Astrocyte (in vitro differentiated cells and primary cell): ENCODE results near the gene PRDM2. TPM values are rescaled to one million over a fixed set of nuclear protein-coding genes. Genes with fewer than 3 reads are reported as not detected.

Experiments used
- DNase-seq: peaks from one replicate; pipeline ENCODE4 v3.0.0-alpha.2; 2010; ENCODE audit warnings: low read depth
- FAIRE-seq: peaks from 2 replicates; lab custom pipeline; 2011; peaks lifted over from hg19 to GRCh38; lab: Jason Lieb, UNC
- H2AFZ ChIP-seq: 2 replicates; pipeline ENCODE4 v1.6.0; 2012; ENCODE audit warnings: low read depth, low read length, inconsistent platforms
- H3K27ac ChIP-seq: 2 replicates; pipeline ENCODE4 v1.5.1; 2011; ENCODE audit warnings: low read depth, low read length, inconsistent platforms
- H3K27me3 ChIP-seq: 2 replicates; pipeline ENCODE4 v1.6.0; 2011; ENCODE audit warnings: low read length, inconsistent platforms; ENCODE audit not compliant: insufficient read depth
- H3K36me3 ChIP-seq: 2 replicates; pipeline ENCODE4 v1.5.1; 2011; ENCODE audit warnings: low read length, inconsistent platforms; ENCODE audit not compliant: insufficient read depth
- H3K4me1 ChIP-seq: 2 replicates; pipeline ENCODE4 v1.5.1; 2011; ENCODE audit warnings: low read length, inconsistent platforms; ENCODE audit not compliant: insufficient read depth
- H3K4me2 ChIP-seq: 2 replicates; pipeline ENCODE4 v1.6.0; 2012; ENCODE audit warnings: low read length, inconsistent platforms
- H3K4me3 ChIP-seq: 2 replicates; pipeline ENCODE4 v1.5.1; 2011; ENCODE audit warnings: low read depth, mild to moderate bottlenecking, low read length, inconsistent platforms; ENCODE audit not compliant: insufficient read depth
- H3K79me2 ChIP-seq: 2 replicates; pipeline ENCODE4 v1.6.0; 2012; ENCODE audit warnings: mild to moderate bottlenecking, low read length, inconsistent platforms; ENCODE audit not compliant: insufficient read depth
- H3K9ac ChIP-seq: 2 replicates; pipeline ENCODE4 v1.6.0; 2012; ENCODE audit warnings: mild to moderate bottlenecking, low read length, inconsistent platforms
- H3K9me3 ChIP-seq: 2 replicates; pipeline ENCODE4 v1.5.1; 2012; ENCODE audit warnings: low read depth, mild to moderate bottlenecking, low read length, inconsistent platforms; ENCODE audit not compliant: insufficient read depth
- H4K20me1 ChIP-seq: 2 replicates; pipeline ENCODE4 v1.6.0; 2012; ENCODE audit warnings: low read length, inconsistent platforms; ENCODE audit not compliant: insufficient read depth
- H3K27ac Mint-ChIP-seq: one replicate; pipeline ENCODE4 v1.8.0; 2021; ENCODE audit warnings: mild to moderate bottlenecking, mixed read lengths; ENCODE audit not compliant: unreplicated experiment
- H3K27me3 Mint-ChIP-seq: one replicate; pipeline ENCODE4 v1.8.0; 2021; ENCODE audit warnings: low read depth, mixed read lengths; ENCODE audit not compliant: unreplicated experiment
- H3K36me3 Mint-ChIP-seq: one replicate; pipeline ENCODE4 v1.8.0; 2021; ENCODE audit warnings: low read depth, mixed read lengths; ENCODE audit not compliant: unreplicated experiment
- H3K4me1 Mint-ChIP-seq: one replicate; pipeline ENCODE4 v1.8.0; 2021; ENCODE audit warnings: low read depth, mixed read lengths; ENCODE audit not compliant: unreplicated experiment
- H3K4me3 Mint-ChIP-seq: one replicate; pipeline ENCODE4 v1.8.0; 2021; ENCODE audit warnings: mild to moderate bottlenecking, moderate library complexity, mixed read lengths; ENCODE audit not compliant: unreplicated experiment
- H3K9me3 Mint-ChIP-seq: one replicate; pipeline ENCODE4 v1.8.0; 2021; ENCODE audit warnings: mild to moderate bottlenecking, mixed read lengths; ENCODE audit not compliant: unreplicated experiment
- CTCF ChIP-seq: IDR thresholded peaks from 2 replicates; pipeline ENCODE4 v1.5.1; 2011; ENCODE audit warnings: low read depth, mild to moderate bottlenecking, inconsistent platforms, low read length, moderate library complexity; ENCODE audit not compliant: insufficient read depth
- EZH2 ChIP-seq: IDR thresholded peaks from 2 replicates; pipeline ENCODE4 v1.6.1; 2012; ENCODE audit warnings: mild to moderate bottlenecking, low read length, inconsistent platforms; ENCODE audit not compliant: insufficient read depth
- total RNA-seq: library from RNA; stranded (reverse); gene quantifications from 2 replicates; pipeline ENCODE4 v1.2.1, GENCODE V29; 2021

The PRDM2 gene
- total RNA-seq, 1 donor from 2014 or later: 49.0 TPM

GRCh38 chr1:13806108-13806507, 106.1 kb downstream of the PRDM2 start:
- TF ChIP-seq EZH2: no peak
- TF ChIP-seq CTCF: no peak
- H3K36me3 ChIP-seq: no peaks in the 10 kb centered on the region
- no peak overlapping the region for H3K4me3 ChIP-seq
- Mint-ChIP-seq H3K36me3 (peaks cover 17% of the 10 kb centered on the region), H3K4me1 (peaks cover 10% of the 10 kb centered on the region), H3K9me3 (no peaks in the 10 kb centered on the region), H3K27me3 (no peaks in the 10 kb centered on the region), H3K4me3 (no peak overlapping the region), H3K27ac (no peak overlapping the region)
- H3K79me2 ChIP-seq: no peaks in the 10 kb centered on the region
- no peak overlapping the region for H2AFZ ChIP-seq
- H3K4me1 ChIP-seq: no peaks in the 10 kb centered on the region
- H3K9me3 ChIP-seq: no peaks in the 10 kb centered on the region
- DNase-seq (no peak), FAIRE-seq (no peak)
- no peak overlapping the region for H3K4me2 ChIP-seq
- no peaks in the 10 kb centered on the region for H3K27me3 ChIP-seq
- peaks cover 46% of the 10 kb centered on the region for H4K20me1 ChIP-seq
- H3K27ac ChIP-seq: no peak overlapping the region
- H3K9ac ChIP-seq: no peak overlapping the region

GRCh38 chr1:13807209-13807608, 107.2 kb downstream of the PRDM2 start:
- Histone ChIP-seq H3K4me1 (no peaks in the 10 kb centered on the region), H3K27ac (no peak overlapping the region), H3K79me2 (no peaks in the 10 kb centered on the region), H3K36me3 (no peaks in the 10 kb centered on the region), H3K9ac (no peak overlapping the region), H3K9me3 (no peaks in the 10 kb centered on the region), H3K27me3 (no peaks in the 10 kb centered on the region), H3K4me2 (no peak overlapping the region), H3K4me3 (no peak overlapping the region), H4K20me1 (peaks cover 35% of the 10 kb centered on the region), H2AFZ (no peak overlapping the region)
- Mint-ChIP-seq H3K27ac (no peak overlapping the region), H3K4me1 (peaks cover 10% of the 10 kb centered on the region), H3K27me3 (no peaks in the 10 kb centered on the region), H3K4me3 (no peak overlapping the region), H3K36me3 (peaks cover 17% of the 10 kb centered on the region), H3K9me3 (no peaks in the 10 kb centered on the region)
- no peak for TF ChIP-seq EZH2
- peak; percentile 29 for TF ChIP-seq CTCF
- DNase-seq (no peak), FAIRE-seq (no peak)

GRCh38 chr1:13808729-13809131, 108.7 kb downstream of the PRDM2 start:
- H4K20me1 ChIP-seq: peaks cover 24% of the 10 kb centered on the region
- no peaks in the 10 kb centered on the region for H3K9me3 ChIP-seq
- H3K27me3 Mint-ChIP-seq: no peaks in the 10 kb centered on the region
- H3K4me3 Mint-ChIP-seq: no peak overlapping the region
- peaks cover 10% of the 10 kb centered on the region for H3K4me1 Mint-ChIP-seq
- no peak overlapping the region for H3K4me2 ChIP-seq
- H3K4me1 ChIP-seq: no peaks in the 10 kb centered on the region
- H3K27me3 ChIP-seq: no peaks in the 10 kb centered on the region
- no peak overlapping the region for H3K9ac ChIP-seq
- no peak overlapping the region for H3K4me3 ChIP-seq
- TF ChIP-seq EZH2 (no peak), CTCF (no peak)
- H3K27ac ChIP-seq: no peak overlapping the region
- no peak overlapping the region for H3K27ac Mint-ChIP-seq
- no peaks in the 10 kb centered on the region for H3K9me3 Mint-ChIP-seq
- FAIRE-seq: no peak
- H3K36me3 ChIP-seq: no peaks in the 10 kb centered on the region
- no peak overlapping the region for H2AFZ ChIP-seq
- H3K36me3 Mint-ChIP-seq: peaks cover 17% of the 10 kb centered on the region
- no peaks in the 10 kb centered on the region for H3K79me2 ChIP-seq
- no peak for DNase-seq
